A549 (cell line): ENCODE results near the gene PRKD1. TPM values are rescaled to one million over a fixed set of nuclear protein-coding genes. Genes with fewer than 3 reads are reported as not detected.

Experiments
- ATAC-seq, 2 experiments: fragments of 200-7000 bp in 1 of 2; fragments of >200 bp in 1 of 2; cut with Nextera tagmentation in 1 of 2; cut with Tn5 transposase in 1 of 2; 3 replicates each; pipeline versions ENCODE4 v1.8.0 to v1.9.1; 2018 to 2020; ENCODE audit warnings: mild to moderate bottlenecking in 1 of 2, moderate library complexity in 1 of 2
- CTCF ChIA-PET: fragments of 300-600 bp; sonication (Branson Sonifier 250); formaldehyde crosslinking; extraction: SDS; loops from one replicate; lab custom pipeline; 2021; ENCODE audit warnings: antibody characterized with exemption, inconsistent platforms; lab: Yijun Ruan, JAX
- POLR2A ChIA-PET: fragments of 350-600 bp; formaldehyde crosslinking; extraction: SDS; loops from one replicate; lab custom pipeline; 2021; ENCODE audit warnings: antibody characterized with exemption, inconsistent platforms; lab: Yijun Ruan, JAX
- DNase-seq, 2 experiments: peaks; one replicate each; pipeline versions ENCODE4 v3.0.0 to v3.0.0-alpha.2; 2011 to 2016; ENCODE audit warnings: low read depth in 1 of 2, low spot score in 1 of 2
- FAIRE-seq: peaks from 2 replicates; lab custom pipeline; 2011; peaks lifted over from hg19 to GRCh38; lab: Jason Lieb, UNC
- H3K27ac ChIP-seq, 2 experiments: fragments of >200 bp; sonication (Bioruptor Twin); formaldehyde crosslinking; 3 replicates each; pipeline ENCODE4 v1.5.1; 2016 to 2017
- H3K4me1 ChIP-seq: fragments of >200 bp; sonication (Bioruptor Twin); formaldehyde crosslinking; 3 replicates; pipeline ENCODE4 v1.6.1; 2016
- H3K4me2 ChIP-seq: fragments of >200 bp; sonication (Bioruptor Twin); formaldehyde crosslinking; 3 replicates; pipeline ENCODE4 v1.6.1; 2016
- H3K4me3 ChIP-seq: fragments of >200 bp; sonication (Bioruptor Twin); formaldehyde crosslinking; 3 replicates; pipeline ENCODE4 v1.5.1; 2016
- H3K9me3 ChIP-seq: fragments of >200 bp; sonication (Bioruptor Twin); formaldehyde crosslinking; 3 replicates; pipeline ENCODE4 v1.6.1; 2016
- CBX2 ChIP-seq: fragments of 200-600 bp; sonication (generic); IDR thresholded peaks from 2 replicates; pipeline ENCODE4 v1.6.1; 2016; ENCODE audit warnings: low read depth, mild to moderate bottlenecking, borderline replicate concordance
- CEBPB ChIP-seq, 2 experiments: fragments of >200 bp in 1 of 2; sonication (Bioruptor Twin) in 1 of 2; formaldehyde crosslinking in 1 of 2; IDR thresholded peaks; 2 replicates each; pipeline ENCODE4 v1.6.1; 2012 to 2016
- CHD4 ChIP-seq: fragments of 200-600 bp; sonication (generic); IDR thresholded peaks from 2 replicates; pipeline ENCODE4 v1.6.1; 2016; ENCODE audit warnings: antibody characterized with exemption, mild to moderate bottlenecking, borderline replicate concordance
- EHMT2 ChIP-seq: fragments of 200-600 bp; sonication (generic); IDR thresholded peaks from 2 replicates; pipeline ENCODE4 v1.6.1; 2016; ENCODE audit warnings: antibody characterized with exemption, low read depth, mild to moderate bottlenecking, moderate library complexity
- EP300 ChIP-seq, 2 experiments: fragments of >200 bp; sonication (Bioruptor Twin); formaldehyde crosslinking; IDR thresholded peaks; 2 replicates in 1 of 2; 3 replicates in 1 of 2; pipeline ENCODE4 v1.6.1; 2016 to 2017
- FOSL2 ChIP-seq, 2 experiments: fragments of 450-650 bp in 1 of 2; fragments of >200 bp in 1 of 2; sonication (Bioruptor Twin) in 1 of 2; formaldehyde crosslinking; IDR thresholded peaks; 2 replicates each; pipeline versions ENCODE4 v1.5.0 to v1.6.1; 2016 to 2020; ENCODE audit warnings: mild to moderate bottlenecking in 1 of 2, moderate library complexity in 1 of 2
- FOXS1 ChIP-seq: fragments of 250-450 bp; sonication (Bioruptor Pico); IDR thresholded peaks from 2 replicates; pipeline ENCODE4 v1.5.0; 2020; ENCODE audit warnings: mild to moderate bottlenecking, moderate library complexity
- HDAC2 ChIP-seq: fragments of 200-600 bp; sonication (generic); IDR thresholded peaks from 2 replicates; pipeline ENCODE4 v1.6.1; 2016
- HOXB13 ChIP-seq: fragments of 250-450 bp; sonication (Bioruptor Pico); IDR thresholded peaks from 2 replicates; pipeline ENCODE4 v1.5.0; 2020; ENCODE audit warnings: low read depth, mild to moderate bottlenecking, moderate library complexity
- HOXB5 ChIP-seq: fragments of 250-450 bp; sonication (Bioruptor Pico); IDR thresholded peaks from 2 replicates; pipeline ENCODE4 v1.5.0; 2020; ENCODE audit warnings: mild to moderate bottlenecking, moderate library complexity
- MYC ChIP-seq: IDR thresholded peaks from 2 replicates; pipeline ENCODE4 v1.6.1; 2012; ENCODE audit warnings: mild to moderate bottlenecking, inconsistent platforms, low read length, improper control_type of control experiment, borderline replicate concordance
- NFE2L2 ChIP-seq: fragments of 150-350 bp; conservative IDR thresholded peaks from 2 replicates; pipeline ENCODE4 v1.6.1; 2014; ENCODE audit warnings: low read length
- PHF8 ChIP-seq: fragments of 200-600 bp; sonication (generic); IDR thresholded peaks from 2 replicates; pipeline ENCODE4 v1.6.1; 2016; ENCODE audit warnings: low read depth, mild to moderate bottlenecking, antibody characterized with exemption, moderate library complexity, borderline replicate concordance
- POLR2AphosphoS2 ChIP-seq: conservative IDR thresholded peaks from 2 replicates; pipeline ENCODE4 v1.6.1; 2012; ENCODE audit warnings: low read length, improper control_type of control experiment, inconsistent platforms
- RCOR1 ChIP-seq: fragments of 150-350 bp; IDR thresholded peaks from 2 replicates; pipeline ENCODE4 v1.6.1; 2014; ENCODE audit warnings: antibody characterized with exemption, low read length, low read depth
- ZFP36 ChIP-seq: fragments of 450-650 bp; IDR thresholded peaks from 2 replicates; pipeline ENCODE4 v1.6.1; 2014; ENCODE audit warnings: borderline replicate concordance; ENCODE audit not compliant: partially characterized antibody
- ZNF302 ChIP-seq: fragments of 250-450 bp; sonication (Bioruptor Pico); IDR thresholded peaks from 2 replicates; pipeline ENCODE4 v1.9.0; 2021; ENCODE audit warnings: inconsistent platforms, mild to moderate bottlenecking, moderate library complexity
- WGBS: methylation state at CpG from one replicate; pipeline ENCODE4 v1.1.6; 2017; ENCODE audit errors: missing lambda C conversion rate; 5-methylcytosine and 5-hydroxymethylcytosine counted together
- polyA plus RNA-seq, 4 experiments: library from polyadenylated mRNA; depleted of rRNA in 3 of 4; stranded (reverse); fragments of >200 nt; fragmentation: RNase III in 1 of 4; extraction: RNeasy Plus Mini Kit Qiagen cat#74134 plus additional on column Dnase treatment in 1 of 4; gene quantifications; 2 replicates in 3 of 4; 3 replicates in 1 of 4; pipeline ENCODE4 v1.2.3, GENCODE V29; 2011 to 2017
- TF ChIP-seq, protein P1 (sequence below): fragments of >200 bp; sonication (Bioruptor Twin); formaldehyde crosslinking; IDR thresholded peaks from 3 replicates; pipeline ENCODE4 v1.6.1; 2016
- TF ChIP-seq, protein P2 (sequence below): fragments of 250-450 bp; sonication (Bioruptor Pico); IDR thresholded peaks from 2 replicates; pipeline ENCODE4 v1.5.0; 2020; ENCODE audit warnings: low read depth, mild to moderate bottlenecking, moderate library complexity
- TF ChIP-seq, protein P3 (sequence below): fragments of >200 bp; sonication (Bioruptor Twin); formaldehyde crosslinking; IDR thresholded peaks from 2 replicates; pipeline ENCODE4 v1.6.1; 2016
- TF ChIP-seq, protein P4 (sequence below): fragments of 200-600 bp; sonication (generic); IDR thresholded peaks from 2 replicates; pipeline ENCODE4 v1.6.1; 2016; ENCODE audit warnings: antibody characterized with exemption, mild to moderate bottlenecking, moderate library complexity
- TF ChIP-seq, protein P5 (sequence below): IDR thresholded peaks from 2 replicates; pipeline ENCODE4 v1.6.1; 2012; ENCODE audit warnings: low read depth, borderline replicate concordance
- TF ChIP-seq, protein P6 (sequence below): IDR thresholded peaks from 2 replicates; pipeline ENCODE4 v1.6.1; 2012
- TF ChIP-seq, protein P7 (sequence below): fragments of 450-650 bp; IDR thresholded peaks from 2 replicates; pipeline ENCODE4 v1.6.1; 2014; ENCODE audit warnings: antibody characterized with exemption

The PRKD1 gene
- polyA plus RNA-seq, 2 of the 4 experiments (the other 2 are of a cell fraction): 3.0 to 7.8 TPM

DNA sequence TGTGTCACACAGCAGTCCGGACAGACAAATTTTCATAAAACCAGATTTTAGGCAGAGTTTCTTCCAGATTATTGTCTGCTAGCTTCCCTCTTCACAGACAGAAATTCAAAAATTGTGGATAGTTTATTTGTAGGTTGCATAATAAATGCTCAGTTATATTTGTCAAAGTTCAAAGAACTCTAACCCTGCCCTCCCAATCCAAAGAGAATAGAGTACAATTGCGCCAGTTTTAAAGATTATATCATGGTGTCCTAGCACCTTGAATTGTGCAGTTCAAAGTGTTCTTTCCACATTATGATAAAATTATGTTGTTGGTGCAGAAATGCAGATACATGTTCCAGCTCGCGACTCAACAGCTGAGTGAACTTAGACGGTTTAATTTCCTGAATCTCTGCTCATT, 263.1 kb downstream of the PRKD1 start:
- CTCF ChIA-PET: no interaction called here
- FAIRE-seq: no peak
- no peak overlapping the region for H3K4me2 ChIP-seq

DNA sequence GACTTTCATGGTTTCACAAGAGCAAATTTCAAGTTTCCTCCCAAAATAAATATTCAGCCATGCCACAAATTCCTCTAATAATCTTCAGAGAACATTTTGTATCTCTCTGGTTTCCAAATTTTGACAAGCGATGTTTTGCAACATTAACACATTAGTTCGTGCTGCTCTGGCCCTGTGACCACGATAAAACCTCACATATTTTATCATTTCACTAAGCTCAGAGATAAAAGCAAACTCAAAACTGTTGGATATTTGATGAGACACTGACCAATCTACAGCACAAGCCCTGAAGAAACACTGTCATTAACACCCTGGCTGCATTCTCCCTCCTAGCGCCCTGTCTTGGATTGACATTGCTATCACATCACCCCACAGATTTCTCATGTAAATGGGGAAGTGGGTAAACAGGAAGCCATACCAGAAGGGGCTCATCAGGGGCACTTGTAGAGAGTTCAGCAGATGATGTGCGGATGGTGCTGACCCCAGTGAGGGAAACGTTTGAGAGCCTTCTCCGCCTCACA, 264.3 kb downstream of the PRKD1 start:
- Histone ChIP-seq H3K4me2 (no peak overlapping the region), H3K4me1 (no peaks in the 10 kb centered on the region), H3K9me3 (no peaks in the 10 kb centered on the region), H3K27ac (no peak overlapping the region), H3K4me3 (no peak overlapping the region)
- 67% methylated on average over 7 of the region's 7 CpGs for WGBS
- no peak for FAIRE-seq
- ATAC-seq: no peak
- no peak for DNase-seq
- ChIA-PET CTCF (no interaction called here), POLR2A (no interaction called here)
- TF ChIP-seq, protein P1, sequence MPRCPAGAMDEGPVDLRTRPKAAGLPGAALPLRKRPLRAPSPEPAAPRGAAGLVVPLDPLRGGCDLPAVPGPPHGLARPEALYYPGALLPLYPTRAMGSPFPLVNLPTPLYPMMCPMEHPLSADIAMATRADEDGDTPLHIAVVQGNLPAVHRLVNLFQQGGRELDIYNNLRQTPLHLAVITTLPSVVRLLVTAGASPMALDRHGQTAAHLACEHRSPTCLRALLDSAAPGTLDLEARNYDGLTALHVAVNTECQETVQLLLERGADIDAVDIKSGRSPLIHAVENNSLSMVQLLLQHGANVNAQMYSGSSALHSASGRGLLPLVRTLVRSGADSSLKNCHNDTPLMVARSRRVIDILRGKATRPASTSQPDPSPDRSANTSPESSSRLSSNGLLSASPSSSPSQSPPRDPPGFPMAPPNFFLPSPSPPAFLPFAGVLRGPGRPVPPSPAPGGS: no peak
- TF ChIP-seq, protein P2, sequence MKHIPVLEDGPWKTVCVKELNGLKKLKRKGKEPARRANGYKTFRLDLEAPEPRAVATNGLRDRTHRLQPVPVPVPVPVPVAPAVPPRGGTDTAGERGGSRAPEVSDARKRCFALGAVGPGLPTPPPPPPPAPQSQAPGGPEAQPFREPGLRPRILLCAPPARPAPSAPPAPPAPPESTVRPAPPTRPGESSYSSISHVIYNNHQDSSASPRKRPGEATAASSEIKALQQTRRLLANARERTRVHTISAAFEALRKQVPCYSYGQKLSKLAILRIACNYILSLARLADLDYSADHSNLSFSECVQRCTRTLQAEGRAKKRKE (CRISPR knock-in tag): no peak
- TF ChIP-seq HOXB13 (CRISPR knock-in tag) (no peak), ZFP36 (no peak), CBX2 (no peak), PHF8 (no peak), NFE2L2 (no peak), EHMT2 (no peak)
- TF ChIP-seq, protein P3, sequence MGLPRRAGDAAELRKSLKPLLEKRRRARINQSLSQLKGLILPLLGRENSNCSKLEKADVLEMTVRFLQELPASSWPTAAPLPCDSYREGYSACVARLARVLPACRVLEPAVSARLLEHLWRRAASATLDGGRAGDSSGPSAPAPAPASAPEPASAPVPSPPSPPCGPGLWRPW: no peak

More for the DNA sequence above, 263.1 kb downstream of the PRKD1 start:
- DNase-seq (no peak), ATAC-seq (no peak)
- TF ChIP-seq EP300 (IDR thresholded peaks at IDR 0.05) (no peak), HDAC2 (no peak), POLR2AphosphoS2 (no peak), MYC (no peak), CHD4 (no peak), NFE2L2 (no peak), CEBPB (IDR thresholded peaks at IDR 0.05) (no peak), FOSL2 (IDR thresholded peaks at IDR 0.05) (no peak), FOSL2 (CRISPR knock-in tag; IDR thresholded peaks at IDR 0.05) (no peak), ZNF302 (no peak), RCOR1 (no peak), HOXB5 (no peak), PHF8 (no peak), ZFP36 (no peak), FOXS1 (CRISPR knock-in tag) (no peak)
- TF ChIP-seq, protein P4, sequence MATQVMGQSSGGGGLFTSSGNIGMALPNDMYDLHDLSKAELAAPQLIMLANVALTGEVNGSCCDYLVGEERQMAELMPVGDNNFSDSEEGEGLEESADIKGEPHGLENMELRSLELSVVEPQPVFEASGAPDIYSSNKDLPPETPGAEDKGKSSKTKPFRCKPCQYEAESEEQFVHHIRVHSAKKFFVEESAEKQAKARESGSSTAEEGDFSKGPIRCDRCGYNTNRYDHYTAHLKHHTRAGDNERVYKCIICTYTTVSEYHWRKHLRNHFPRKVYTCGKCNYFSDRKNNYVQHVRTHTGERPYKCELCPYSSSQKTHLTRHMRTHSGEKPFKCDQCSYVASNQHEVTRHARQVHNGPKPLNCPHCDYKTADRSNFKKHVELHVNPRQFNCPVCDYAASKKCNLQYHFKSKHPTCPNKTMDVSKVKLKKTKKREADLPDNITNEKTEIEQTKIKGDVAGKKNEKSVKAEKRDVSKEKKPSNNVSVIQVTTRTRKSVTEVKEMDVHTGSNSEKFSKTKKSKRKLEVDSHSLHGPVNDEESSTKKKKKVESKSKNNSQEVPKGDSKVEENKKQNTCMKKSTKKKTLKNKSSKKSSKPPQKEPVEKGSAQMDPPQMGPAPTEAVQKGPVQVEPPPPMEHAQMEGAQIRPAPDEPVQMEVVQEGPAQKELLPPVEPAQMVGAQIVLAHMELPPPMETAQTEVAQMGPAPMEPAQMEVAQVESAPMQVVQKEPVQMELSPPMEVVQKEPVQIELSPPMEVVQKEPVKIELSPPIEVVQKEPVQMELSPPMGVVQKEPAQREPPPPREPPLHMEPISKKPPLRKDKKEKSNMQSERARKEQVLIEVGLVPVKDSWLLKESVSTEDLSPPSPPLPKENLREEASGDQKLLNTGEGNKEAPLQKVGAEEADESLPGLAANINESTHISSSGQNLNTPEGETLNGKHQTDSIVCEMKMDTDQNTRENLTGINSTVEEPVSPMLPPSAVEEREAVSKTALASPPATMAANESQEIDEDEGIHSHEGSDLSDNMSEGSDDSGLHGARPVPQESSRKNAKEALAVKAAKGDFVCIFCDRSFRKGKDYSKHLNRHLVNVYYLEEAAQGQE: no peak
- TF ChIP-seq, protein P5, sequence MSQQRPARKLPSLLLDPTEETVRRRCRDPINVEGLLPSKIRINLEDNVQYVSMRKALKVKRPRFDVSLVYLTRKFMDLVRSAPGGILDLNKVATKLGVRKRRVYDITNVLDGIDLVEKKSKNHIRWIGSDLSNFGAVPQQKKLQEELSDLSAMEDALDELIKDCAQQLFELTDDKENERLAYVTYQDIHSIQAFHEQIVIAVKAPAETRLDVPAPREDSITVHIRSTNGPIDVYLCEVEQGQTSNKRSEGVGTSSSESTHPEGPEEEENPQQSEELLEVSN: no peak
- TF ChIP-seq, protein P6, sequence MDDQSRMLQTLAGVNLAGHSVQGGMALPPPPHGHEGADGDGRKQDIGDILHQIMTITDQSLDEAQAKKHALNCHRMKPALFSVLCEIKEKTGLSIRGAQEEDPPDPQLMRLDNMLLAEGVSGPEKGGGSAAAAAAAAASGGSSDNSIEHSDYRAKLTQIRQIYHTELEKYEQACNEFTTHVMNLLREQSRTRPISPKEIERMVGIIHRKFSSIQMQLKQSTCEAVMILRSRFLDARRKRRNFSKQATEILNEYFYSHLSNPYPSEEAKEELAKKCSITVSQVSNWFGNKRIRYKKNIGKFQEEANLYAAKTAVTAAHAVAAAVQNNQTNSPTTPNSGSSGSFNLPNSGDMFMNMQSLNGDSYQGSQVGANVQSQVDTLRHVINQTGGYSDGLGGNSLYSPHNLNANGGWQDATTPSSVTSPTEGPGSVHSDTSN: no peak
- TF ChIP-seq, protein P7, sequence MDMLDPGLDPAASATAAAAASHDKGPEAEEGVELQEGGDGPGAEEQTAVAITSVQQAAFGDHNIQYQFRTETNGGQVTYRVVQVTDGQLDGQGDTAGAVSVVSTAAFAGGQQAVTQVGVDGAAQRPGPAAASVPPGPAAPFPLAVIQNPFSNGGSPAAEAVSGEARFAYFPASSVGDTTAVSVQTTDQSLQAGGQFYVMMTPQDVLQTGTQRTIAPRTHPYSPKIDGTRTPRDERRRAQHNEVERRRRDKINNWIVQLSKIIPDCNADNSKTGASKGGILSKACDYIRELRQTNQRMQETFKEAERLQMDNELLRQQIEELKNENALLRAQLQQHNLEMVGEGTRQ: no peak
- H3K27ac ChIP-seq: no peak overlapping the region
- 93% methylated on average over 5 of the region's 5 CpGs for WGBS
- H3K9me3 ChIP-seq: no peaks in the 10 kb centered on the region
- no peak overlapping the region for H3K4me3 ChIP-seq
- POLR2A ChIA-PET: no interaction called here
- H3K4me1 ChIP-seq: no peaks in the 10 kb centered on the region
